CMK (cell line): ENCODE results near the gene HRG.

Experiments
- DNase-seq: peaks from one replicate; pipeline ENCODE4 v3.0.0-alpha.2; 2010; ENCODE audit warnings: low read depth

HRG gene

DNA sequence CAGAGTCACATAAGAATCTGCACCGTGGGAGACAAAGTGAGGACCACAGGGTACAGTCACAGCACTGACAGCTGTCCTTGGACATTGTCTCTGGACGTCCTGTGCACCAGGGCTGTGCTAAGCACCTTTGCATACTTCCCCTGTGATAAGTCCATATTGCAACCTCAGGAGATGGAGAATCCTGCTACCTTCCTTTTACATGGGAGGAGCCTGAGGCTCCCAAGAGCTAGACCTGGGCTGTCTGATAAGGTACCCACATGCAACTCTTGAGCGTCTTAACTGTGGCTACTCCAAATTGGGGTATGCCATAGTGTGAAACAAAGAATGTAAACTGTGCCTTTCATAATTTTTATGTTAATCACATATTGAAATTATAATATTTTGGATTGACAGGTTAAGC, 28.1 kb upstream of the HRG start:
- DNase-seq = no peak

DNA sequence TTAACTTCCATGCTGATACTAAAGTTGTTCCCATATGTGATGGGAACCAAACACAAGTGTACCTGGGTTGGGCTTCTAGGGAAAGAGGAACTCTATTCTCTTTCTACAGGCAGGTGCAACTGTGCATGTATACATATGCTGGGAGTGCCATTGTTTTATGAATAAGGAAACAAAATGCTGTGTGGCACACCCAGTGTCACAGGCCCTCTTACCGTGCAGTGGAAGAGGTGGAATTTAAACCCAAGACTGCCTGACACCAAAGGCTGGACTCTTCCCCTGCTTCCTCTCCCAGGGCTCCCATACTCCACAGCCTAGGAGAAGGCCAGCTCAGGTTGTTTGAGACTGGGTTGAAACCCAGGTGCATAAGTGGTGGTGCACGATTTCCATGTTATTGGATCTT, 27.6 kb upstream of the HRG start:
- DNase-seq = no peak

DNA sequence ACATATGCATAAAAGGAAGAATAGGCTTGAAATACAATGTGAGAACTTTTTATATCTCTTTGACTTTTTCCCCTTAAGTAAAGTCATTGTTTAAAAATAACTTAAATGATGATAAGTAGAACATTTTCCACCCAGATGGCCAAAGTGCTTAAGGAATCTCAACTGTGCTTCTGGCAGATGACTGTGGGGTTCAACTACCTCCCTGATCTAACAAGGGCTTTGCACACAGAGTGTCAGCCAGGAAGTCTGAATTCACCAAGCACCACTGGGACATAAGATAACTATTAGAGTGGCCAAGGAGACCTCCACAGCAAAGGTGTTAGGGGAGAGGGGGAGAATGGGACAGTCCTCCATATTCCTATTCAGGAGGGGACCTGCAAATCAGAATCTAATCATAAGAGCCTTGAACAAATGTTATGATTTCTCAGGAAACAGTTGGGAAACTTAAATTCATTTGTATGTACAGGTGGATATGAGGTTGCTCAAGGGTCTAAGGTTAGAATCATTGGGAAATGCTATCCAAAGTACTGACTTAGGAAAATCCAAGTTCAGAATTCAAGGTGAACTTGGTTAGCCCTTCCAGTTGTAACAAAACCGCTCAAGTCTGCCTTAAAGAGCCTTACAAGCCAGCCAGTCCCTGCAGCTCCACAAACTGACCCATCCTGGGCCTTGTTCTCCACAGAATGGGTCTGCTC, 25.9 kb upstream of the HRG start, which contains the start of gene FETUB:
Gene FETUB, plus strand, starts transcription at position 622 of the 695 bp plus-strand sequence. Its CDS starts 62 bp downstream, at position 684.
- no peak for DNase-seq

DNA sequence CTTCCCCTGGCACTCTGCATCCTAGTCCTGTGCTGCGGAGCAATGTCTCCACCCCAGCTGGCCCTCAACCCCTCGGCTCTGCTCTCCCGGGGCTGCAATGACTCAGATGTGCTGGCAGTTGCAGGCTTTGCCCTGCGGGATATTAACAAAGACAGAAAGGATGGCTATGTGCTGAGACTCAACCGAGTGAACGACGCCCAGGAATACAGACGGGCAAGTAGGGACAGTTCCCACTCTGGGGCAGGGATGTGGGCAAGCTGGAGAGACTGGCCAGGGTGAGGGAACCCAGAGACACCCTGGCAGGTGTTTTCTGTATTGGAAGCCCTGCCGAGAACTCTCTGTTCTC, 25.4 kb upstream of the HRG start:
- DNase-seq = no peak

DNA sequence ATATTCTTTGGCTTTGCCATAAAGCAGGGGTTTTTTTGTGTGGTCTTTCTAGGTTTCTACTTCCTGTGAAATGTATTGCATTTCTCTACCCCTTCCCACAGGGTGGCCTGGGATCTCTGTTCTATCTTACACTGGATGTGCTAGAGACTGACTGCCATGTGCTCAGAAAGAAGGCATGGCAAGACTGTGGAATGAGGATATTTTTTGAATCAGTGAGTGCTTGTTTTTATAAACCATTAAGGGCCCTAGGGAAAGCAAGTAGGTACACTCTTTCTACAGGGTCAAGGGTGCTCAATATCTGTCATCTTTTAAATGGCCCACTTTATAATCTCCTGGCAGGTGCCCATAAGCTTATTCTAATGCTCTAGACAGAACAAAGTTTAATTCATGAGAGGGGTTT, 24.9 kb upstream of the HRG start:
- no peak for DNase-seq

DNA sequence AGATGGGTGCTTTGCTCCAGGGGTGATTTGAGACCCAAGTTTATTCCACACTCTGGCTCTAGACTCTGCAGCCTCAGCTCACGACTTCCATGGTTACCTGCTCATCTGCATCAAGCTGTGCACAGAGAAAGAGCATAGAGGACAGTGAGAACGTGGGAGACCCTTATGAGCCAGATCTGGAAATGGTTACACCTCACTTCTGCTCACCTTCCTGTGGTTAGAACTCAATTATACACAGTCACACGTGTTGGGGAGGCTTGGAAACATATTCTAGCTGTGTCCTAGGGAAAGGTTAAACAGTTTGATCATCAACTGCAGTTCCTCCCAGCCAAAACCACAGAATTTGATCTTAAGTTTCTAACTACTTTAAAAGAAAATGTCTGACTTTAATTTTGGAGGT, 23.8 kb upstream of the HRG start:
- DNase-seq = no peak

DNA sequence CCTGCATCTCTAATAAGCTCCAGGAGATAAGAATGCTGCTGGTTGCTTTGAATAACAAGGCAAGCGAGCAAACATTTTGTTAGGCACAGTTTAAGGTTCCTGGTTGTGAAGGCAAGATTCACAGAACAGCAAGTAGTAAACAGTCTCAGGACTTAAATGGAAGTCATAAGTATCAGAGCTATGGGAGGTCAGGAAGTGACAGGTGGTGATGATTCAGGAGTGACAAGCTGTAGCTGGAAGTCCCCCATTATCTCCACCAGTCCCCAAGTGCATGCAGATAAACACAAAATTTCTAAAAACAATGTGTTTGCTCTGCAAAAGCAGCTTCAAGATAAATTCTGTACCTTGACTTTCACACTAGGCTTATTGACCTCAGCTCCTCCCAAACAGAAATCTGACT, 22.3 kb upstream of the HRG start:
- DNase-seq = no peak

DNA sequence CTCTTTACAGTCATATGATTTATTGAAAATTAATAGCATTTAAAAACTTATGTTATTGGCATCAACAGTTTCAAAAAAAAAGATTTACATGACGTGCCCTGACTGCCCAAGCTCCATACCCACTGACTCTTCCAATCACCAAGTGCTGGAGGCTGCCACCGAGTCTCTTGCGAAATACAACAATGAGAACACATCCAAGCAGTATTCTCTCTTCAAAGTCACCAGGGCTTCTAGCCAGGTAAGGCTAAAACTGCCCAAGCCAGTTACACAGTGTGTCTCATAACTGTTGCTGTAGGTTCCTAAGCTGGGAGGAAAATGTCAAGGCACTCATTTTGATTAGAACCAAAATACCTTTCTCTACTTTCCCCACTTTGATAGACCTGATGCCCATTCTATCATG, 21.1 kb upstream of the HRG start:
- DNase-seq = no peak

DNA sequence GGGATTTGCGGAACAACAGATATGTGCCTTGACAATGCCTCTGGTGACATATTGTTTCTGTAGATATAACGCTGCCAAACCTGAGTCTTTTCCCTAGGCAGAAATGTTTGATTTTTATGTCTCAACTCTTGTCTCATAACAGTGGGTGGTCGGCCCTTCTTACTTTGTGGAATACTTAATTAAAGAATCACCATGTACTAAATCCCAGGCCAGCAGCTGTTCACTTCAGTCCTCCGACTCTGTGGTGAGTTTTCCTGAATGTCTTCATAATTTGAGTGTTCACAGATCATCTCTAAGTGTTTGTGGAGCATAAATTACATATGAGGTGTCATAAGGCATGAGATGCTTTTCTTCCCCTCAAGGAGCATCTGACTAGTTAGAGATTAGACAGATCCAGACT, 19.7 kb upstream of the HRG start:
- DNase-seq = no peak

DNA sequence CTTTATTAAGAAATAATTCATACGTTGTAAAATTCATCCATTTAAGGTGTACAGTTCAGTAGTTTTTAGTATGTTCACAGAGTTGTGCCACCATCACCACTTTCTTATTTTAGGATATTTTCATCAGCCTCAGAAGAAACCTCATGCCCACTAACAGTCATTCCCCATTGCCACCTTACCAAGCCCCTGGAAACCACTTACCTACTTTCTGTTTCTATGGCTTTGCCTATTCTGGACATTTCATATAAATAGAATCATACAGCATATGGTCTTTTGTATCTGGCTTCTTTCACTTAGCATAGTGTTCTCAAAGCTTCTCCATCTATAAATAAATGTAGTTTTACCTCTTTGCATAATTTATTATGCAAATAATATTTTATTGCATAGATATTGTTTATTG, 19.0 kb upstream of the HRG start:
- no peak for DNase-seq

DNA sequence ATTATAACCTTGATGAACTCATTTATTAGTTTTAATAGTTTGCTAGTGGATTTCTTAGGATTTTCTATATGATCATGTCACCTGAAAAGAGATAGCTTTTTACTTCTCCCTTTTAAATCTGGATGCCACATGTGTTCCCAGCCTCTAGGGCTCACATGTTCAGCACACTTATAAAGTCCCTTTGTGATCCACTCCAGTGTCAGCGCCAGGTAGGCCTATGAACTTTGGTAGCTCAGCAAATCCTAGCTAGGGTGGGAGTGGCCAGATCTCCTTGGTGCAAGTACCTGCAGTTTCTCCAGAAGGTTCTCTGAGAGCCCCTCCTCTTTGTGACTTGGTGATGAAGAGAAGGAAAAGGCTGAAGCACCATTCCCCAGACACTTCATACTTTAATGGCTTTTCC, 17.0 kb upstream of the HRG start:
- DNase-seq = no peak

DNA sequence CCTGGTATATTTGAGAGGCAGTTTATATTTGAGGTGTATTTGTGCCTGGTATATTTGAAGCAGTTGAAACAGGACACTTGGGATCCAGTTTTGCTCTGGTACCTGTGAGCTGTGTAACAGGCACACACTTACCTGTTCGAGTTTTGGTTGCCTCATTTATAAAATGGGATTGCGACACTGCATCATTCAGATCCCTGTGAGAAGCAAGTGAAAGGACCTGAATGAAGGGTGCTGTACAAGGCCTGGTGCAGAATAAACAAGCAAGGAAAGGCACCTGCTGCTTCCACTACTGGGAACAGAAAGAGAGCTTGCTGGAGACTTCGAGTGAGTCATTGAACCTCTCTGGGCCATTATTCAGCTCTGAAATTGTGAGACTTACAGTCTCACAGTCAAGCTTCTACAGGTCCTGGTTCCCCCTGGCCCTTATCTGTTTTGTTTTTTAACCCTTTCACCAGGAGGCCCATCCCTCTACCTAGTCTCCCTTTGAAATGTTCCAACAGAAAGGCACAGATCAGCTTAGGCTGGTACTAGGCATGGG, 14.1 kb upstream of the HRG start:
- DNase-seq = no peak

DNA sequence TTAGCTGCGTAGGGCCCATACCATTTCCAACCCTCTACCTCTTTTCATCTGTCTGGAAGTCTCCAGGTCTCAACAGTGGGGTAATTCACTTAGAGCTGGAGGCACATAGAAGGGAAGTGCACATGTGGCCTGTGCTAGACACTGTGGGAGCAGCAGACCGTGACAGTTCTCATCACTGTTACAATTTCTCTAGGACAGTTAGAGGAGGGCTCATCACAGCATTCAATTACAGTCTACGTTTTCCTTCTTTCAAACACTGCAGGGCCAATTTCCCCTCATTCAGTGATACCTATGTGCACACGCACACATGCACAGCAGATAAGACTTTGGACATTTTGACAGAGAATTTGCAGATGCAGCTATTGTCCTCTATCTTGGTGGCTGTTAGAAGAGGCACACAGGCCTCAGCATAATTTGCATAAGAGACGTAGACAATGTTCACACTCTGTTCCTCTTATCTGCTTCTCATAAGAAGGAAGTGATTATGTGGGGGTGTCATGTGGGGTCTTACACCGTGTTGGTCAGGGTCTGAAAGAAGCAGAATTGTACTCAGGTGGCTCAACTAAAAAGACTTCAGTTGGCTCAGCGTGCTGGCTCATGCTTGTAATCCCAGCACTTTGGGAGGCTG, 12.6 kb upstream of the HRG start:
- no peak for DNase-seq

DNA sequence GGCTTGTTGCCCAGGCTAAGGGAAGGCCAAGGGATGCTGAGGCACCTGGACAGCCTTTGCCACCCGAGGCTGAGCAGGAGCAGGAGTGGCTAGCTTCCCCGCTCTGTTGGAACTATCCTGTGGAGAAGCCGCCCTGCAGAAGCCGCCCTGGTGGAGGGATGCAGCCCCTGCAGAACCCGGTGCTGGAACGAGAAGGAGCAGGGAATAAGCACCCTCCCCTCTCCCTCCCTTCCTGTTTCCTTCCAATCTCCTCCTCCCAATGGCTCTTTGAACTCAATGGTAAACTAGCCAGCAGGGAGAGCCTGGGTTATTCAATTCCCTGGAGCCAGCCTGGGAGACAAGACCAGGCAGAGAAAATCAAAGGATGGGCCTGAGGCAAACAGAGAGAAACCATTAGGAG, 11.8 kb upstream of the HRG start:
- no peak for DNase-seq

DNA sequence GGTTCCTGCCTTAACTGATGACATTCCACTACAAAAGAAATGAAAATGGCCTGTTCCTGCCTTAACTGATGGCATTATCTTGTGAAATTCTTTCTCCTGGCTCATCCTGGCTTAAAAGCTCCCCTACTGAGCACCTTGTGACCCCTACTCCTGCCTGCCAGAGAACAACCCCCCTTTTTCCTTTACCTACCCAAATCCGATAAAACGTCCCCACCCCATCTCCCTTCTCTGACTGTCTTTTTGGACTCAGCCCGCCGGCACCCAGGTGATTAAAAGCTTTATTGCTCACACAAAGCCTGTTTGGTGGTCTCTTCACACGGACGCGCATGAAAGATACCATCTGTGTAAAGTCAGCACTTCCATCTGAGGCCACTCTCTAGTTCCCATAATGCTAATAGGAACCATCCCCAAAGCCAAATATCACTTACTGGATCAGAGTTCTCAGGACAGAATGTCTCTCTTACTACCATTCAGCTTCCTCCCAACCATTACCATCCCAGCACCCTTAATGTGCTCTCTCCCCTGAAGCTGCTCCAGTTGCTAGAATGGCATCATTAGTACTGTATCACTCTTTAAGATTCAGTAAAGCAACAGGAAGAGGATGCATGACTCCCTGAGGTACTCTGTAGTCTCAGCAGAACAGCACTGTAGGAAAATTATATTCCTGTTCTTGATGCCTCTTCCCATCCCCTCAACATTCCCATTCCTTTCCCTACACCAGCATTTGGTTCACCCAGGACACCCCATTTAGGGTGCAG, 2.3 kb upstream of the HRG start:
- DNase-seq = no peak

DNA sequence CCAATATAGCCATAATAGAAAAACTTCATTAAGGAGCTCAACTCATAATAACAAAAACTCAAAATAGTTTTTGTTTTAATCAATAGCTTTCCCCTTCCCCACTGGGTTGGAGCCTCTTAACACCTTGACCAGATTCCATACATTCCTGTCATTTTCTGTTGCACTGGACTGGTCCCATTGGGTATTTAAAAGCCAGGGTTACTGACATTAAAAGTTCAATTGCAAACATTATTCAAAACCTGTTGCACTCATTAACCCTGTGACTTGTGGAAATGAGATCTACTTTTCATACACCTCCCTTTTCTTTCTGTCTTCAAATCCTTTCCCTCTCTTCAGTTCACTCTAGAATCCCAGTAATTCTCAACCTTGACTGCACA, 1.7 kb upstream of the HRG start:
- DNase-seq = no peak

DNA sequence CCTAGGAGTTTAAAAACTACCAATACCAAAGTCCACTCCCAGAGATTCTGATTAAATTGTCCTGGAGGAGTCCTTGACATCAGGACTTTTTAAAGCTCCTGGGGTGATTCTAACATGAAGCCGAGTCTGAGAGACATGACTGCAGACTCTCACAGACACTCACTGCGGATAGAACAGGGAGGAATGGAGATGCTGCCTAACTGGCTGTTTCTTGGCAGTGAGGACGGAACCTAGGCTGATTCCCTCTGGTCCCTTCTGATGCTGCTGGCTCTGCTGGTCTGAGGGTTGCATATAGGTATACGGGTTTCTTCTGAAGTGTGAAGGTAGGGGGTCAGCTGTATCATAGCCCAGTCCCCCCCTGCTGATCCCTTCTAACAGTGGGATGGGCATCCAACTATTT, 1.3 kb upstream of the HRG start:
- no peak for DNase-seq

DNA sequence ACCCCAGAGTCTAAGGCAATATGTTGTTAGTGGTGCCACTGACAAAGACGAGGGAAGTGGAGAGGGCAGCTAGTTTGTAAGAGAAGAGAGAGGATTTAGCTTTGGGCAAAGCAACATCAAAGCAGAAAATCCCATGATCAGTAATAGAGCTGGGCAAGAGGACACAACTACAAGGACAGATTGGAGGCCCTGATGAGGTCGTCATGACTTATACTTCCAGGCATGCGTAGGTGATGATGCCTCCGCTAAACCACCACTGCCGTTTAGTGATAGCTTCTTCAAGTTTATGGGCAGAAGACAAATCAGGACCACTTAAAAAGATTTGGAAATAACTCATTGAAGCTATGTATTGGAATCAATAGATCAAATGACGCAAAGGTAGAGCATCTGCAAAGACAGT, 2.6 kb downstream of the HRG start:
- no peak for DNase-seq

DNA sequence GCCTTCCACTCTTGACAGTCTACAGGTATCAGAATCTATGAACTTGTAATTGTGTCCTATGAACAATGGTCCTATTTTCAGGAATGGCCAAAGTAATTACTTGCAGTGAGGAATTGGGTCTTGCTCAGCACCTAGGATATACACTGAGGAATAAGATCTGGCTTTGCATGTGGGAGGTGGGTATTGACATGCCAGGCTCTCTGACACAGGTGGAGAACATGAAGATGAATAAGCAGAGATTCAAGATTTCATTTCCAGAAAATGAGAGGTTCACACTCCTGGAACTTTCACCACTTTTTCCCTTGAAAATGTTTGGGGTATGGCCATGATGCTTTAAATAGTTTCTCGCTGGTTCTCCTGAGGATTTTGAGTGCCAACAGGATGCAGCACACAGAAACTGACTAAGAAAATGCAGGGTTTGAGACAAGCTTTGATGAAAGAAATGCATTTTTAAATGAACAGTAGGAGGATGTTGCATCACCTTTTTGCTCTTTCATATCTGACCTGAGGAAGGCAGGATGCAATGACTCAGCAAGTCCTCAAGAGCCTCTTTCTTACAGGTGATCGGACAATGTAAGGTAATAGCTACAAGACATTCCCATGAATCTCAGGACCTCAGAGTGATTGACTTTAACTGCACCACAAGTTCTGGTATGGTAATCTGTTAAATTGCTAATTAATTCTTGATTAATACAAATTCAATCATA, 3.7 kb downstream of the HRG start:
- no peak for DNase-seq

DNA sequence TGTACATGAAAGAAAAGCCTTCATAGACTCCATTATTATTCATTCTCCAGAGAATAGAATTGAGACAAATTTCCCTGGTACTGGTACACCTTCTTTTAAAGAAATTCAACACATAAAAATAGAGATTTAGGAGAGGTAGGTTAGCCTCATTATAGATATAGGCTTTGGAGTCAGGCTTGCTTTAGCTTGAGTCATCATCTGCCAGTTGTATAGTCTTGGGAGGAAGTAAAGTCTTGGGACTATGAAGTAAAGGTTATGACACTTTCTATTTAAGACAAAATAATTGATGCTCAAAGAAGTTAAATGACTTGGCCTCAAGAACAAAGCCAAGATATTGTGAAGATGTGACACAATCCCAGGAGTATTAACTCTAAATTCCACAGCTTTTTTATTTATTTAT, 4.3 kb downstream of the HRG start:
- DNase-seq = no peak

DNA sequence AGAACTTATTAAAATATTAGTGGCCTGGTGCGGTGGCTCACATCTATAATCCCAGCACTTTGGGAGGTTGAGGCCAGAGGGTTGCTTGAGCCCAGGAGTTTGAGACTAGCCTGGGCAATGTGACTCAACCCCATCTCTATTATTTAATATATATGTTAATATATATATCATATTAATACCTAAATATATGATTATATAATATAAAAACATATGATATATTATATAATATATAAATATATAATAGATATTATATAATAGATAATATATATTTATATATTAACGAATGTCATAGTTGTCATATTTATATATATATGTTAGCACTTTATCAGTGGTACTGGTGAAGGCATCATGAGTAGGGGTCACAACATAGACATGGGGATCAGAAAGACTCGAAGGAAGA, 5.2 kb downstream of the HRG start:
- no peak for DNase-seq

DNA sequence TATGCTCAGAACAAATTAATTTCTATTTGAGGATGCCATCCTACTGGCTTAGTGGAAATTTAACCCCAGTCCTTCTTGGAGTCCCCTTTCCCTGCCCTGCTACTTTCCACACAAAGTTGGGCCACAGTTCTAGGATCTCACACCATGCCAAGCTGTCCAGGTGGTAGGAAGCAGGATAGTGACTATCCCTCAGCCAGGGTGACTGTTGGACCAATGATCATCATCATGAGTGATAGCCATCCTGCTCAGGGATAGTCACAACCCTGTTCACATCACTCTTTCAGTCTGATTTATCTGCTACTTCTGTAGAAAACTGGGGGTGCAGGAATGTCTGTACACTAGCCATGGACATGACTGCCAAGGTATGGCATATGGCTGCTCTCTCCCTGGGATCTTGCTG, 12.8 kb downstream of the HRG start:
- DNase-seq = no peak

DNA sequence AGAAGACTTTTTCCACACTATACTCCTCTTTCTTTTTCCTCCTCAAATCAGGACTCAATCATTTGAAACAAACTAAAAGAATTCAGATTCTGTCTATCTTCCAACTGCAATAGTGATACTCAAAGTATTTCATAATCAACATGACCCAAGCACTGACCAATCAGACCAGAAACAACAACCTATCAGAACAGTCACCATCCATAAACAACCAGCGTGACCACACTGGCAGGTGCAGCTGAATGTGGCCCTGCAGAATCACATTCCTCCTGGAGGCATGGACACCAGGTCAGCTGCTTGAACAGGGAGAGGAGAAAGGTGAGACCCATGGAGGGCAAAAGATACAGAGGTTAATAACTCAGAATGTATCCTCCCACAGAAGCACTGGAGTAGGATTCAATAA, 13.3 kb downstream of the HRG start:
- DNase-seq = no peak
